IgD-negative memory B cell (primary cell): ENCODE measurements around the gene AGAP1. TPM values are rescaled to one million over a fixed set of nuclear protein-coding genes. Genes with fewer than 3 reads are reported as not detected.
"Not testable (repeated sequence)": the region's sequence is repeated elsewhere in the genome, so short reads cannot be mapped to it uniquely, and the experiment has no call there.

Source experiments
- H3K27ac Mint-ChIP-seq, 3 donors: one replicate each; pipeline ENCODE4 v1.8.0; 2020 to 2022; ENCODE audit warnings: mild to moderate bottlenecking in 3 of 3, mixed read lengths in 3 of 3, moderate library complexity in 1 of 3
- H3K27me3 Mint-ChIP-seq: one replicate; pipeline ENCODE4 v1.8.0; 2021; ENCODE audit warnings: mixed read lengths
- H3K36me3 Mint-ChIP-seq: one replicate; pipeline ENCODE4 v1.8.0; 2020; ENCODE audit warnings: mild to moderate bottlenecking, mixed read lengths
- H3K4me1 Mint-ChIP-seq, 3 donors: one replicate each; pipeline ENCODE4 v1.8.0; 2020 to 2022; ENCODE audit warnings: mixed read lengths in 3 of 3, mild to moderate bottlenecking in 1 of 3
- H3K4me3 Mint-ChIP-seq, 4 donors: one replicate each; pipeline ENCODE4 v1.8.0; 2020 to 2022; ENCODE audit warnings: mild to moderate bottlenecking in 4 of 4, mixed read lengths in 4 of 4, moderate library complexity in 3 of 4
- H3K9me3 Mint-ChIP-seq, 3 donors: one replicate each; pipeline ENCODE4 v1.8.0; 2020 to 2021; ENCODE audit warnings: mixed read lengths in 3 of 3, mild to moderate bottlenecking in 1 of 3
- polyA plus RNA-seq: library from polyadenylated mRNA; unstranded; fragments of 300-500 nt; fragmentation: Illumina TruSeq; gene quantifications from one replicate; pipeline ENCODE4 v1.2.3, GENCODE V29; 2021

AGAP1 gene
- polyA plus RNA-seq, 1 donor from 2014 or later = not detected

- Mint-ChIP-seq H3K27ac (no peak overlapping the region), H3K4me3 (no peak overlapping the region), H3K36me3 (no peaks in the 10 kb centered on the region), H3K9me3 (peaks cover 0 to 3% (median 0%) of the 10 kb centered on the region in 3 donors), H3K4me1 (no peaks in the 10 kb centered on the region), H3K27me3 (peaks cover 12% of the 10 kb centered on the region)
Observed at GRCh38 chr2:236049981-236050380, 556.1 kb downstream of the AGAP1 start.

GRCh38 chr2:236051351-236051750 is 557.5 kb downstream of the AGAP1 start:
- peaks cover 0 to 3% (median 0%) of the 10 kb centered on the region in 3 donors for H3K9me3 Mint-ChIP-seq

GRCh38 chr2:236051806-236052205 is 558.0 kb downstream of the AGAP1 start:
- Mint-ChIP-seq H3K36me3 (no peaks in the 10 kb centered on the region), H3K27me3 (peaks cover 15% of the 10 kb centered on the region), H3K4me3 (no peak overlapping the region)

More at GRCh38 chr2:236051351-236051750, 557.5 kb downstream of the AGAP1 start:
- no peaks in the 10 kb centered on the region for H3K4me1 Mint-ChIP-seq
- peaks cover 15% of the 10 kb centered on the region for H3K27me3 Mint-ChIP-seq
- no peak overlapping the region for H3K4me3 Mint-ChIP-seq
- H3K36me3 Mint-ChIP-seq = no peaks in the 10 kb centered on the region
- no peak overlapping the region for H3K27ac Mint-ChIP-seq

GRCh38 chr2:236052206-236052605 is 558.4 kb downstream of the AGAP1 start:
- no peak overlapping the region for H3K27ac Mint-ChIP-seq
- no peaks in the 10 kb centered on the region for H3K4me1 Mint-ChIP-seq
- no peaks in the 10 kb centered on the region for H3K36me3 Mint-ChIP-seq
- H3K4me3 Mint-ChIP-seq = no peak overlapping the region
- H3K9me3 Mint-ChIP-seq = peaks cover 0 to 1% (median 0%) of the 10 kb centered on the region in 3 donors
- H3K27me3 Mint-ChIP-seq = peaks cover 15% of the 10 kb centered on the region

More at GRCh38 chr2:236051806-236052205, 558.0 kb downstream of the AGAP1 start:
- Mint-ChIP-seq H3K4me1 (no peaks in the 10 kb centered on the region), H3K27ac (no peak overlapping the region), H3K9me3 (peaks cover 0 to 1% (median 0%) of the 10 kb centered on the region in 3 donors)

GRCh38 chr2:236052926-236053821 is 559.3 kb downstream of the AGAP1 start:
- H3K27ac Mint-ChIP-seq = no peak overlapping the region
- no peaks in the 10 kb centered on the region for H3K4me1 Mint-ChIP-seq
- H3K4me3 Mint-ChIP-seq = no peak overlapping the region
- H3K9me3 Mint-ChIP-seq = peaks cover 0 to 2% (median 1%) of the 10 kb centered on the region in 3 donors
- H3K36me3 Mint-ChIP-seq = no peaks in the 10 kb centered on the region
- peaks cover 18% of the 10 kb centered on the region for H3K27me3 Mint-ChIP-seq

GRCh38 chr2:236054125-236054524 is 560.3 kb downstream of the AGAP1 start:
- Mint-ChIP-seq H3K4me1 (no peaks in the 10 kb centered on the region), H3K4me3 (no peak overlapping the region), H3K27ac (no peak overlapping the region)

GRCh38 chr2:236054621-236055305 is 560.9 kb downstream of the AGAP1 start:
- Mint-ChIP-seq H3K27ac (no peak overlapping the region), H3K4me1 (no peaks in the 10 kb centered on the region), H3K4me3 (no peak overlapping the region), H3K36me3 (no peaks in the 10 kb centered on the region), H3K9me3 (peaks cover 0 to 7% (median 1%) of the 10 kb centered on the region in 3 donors), H3K27me3 (peaks cover 19% of the 10 kb centered on the region)

More at GRCh38 chr2:236054125-236054524, 560.3 kb downstream of the AGAP1 start:
- Mint-ChIP-seq H3K36me3 (no peaks in the 10 kb centered on the region), H3K27me3 (peaks cover 19% of the 10 kb centered on the region), H3K9me3 (peaks cover 0 to 7% (median 1%) of the 10 kb centered on the region in 3 donors)

GRCh38 chr2:236055471-236055870 is 561.6 kb downstream of the AGAP1 start:
- Mint-ChIP-seq H3K27me3 (peaks cover 14% of the 10 kb centered on the region), H3K36me3 (no peaks in the 10 kb centered on the region), H3K4me1 (no peaks in the 10 kb centered on the region), H3K9me3 (peaks cover 0 to 7% (median 1%) of the 10 kb centered on the region in 3 donors), H3K4me3 (no peak overlapping the region), H3K27ac (no peak overlapping the region)

- Mint-ChIP-seq H3K4me1 (no peaks in the 10 kb centered on the region), H3K4me3 (no peak overlapping the region), H3K9me3 (peaks cover 0 to 7% (median 1%) of the 10 kb centered on the region in 3 donors), H3K27me3 (peaks cover 14% of the 10 kb centered on the region), H3K27ac (peak overlapping the region in 1 of 3 donors; percentile 49), H3K36me3 (no peaks in the 10 kb centered on the region)
Observed at GRCh38 chr2:236056141-236056540, 562.3 kb downstream of the AGAP1 start.

- Mint-ChIP-seq H3K9me3 (peaks cover 0 to 7% (median 1%) of the 10 kb centered on the region in 3 donors), H3K4me1 (no peaks in the 10 kb centered on the region), H3K4me3 (no peak overlapping the region), H3K27me3 (peaks cover 14% of the 10 kb centered on the region), H3K36me3 (no peaks in the 10 kb centered on the region), H3K27ac (no peak overlapping the region)
Observed at GRCh38 chr2:236057375-236057774, 563.5 kb downstream of the AGAP1 start.

- Mint-ChIP-seq H3K4me3 (no peak overlapping the region), H3K4me1 (no peaks in the 10 kb centered on the region), H3K36me3 (no peaks in the 10 kb centered on the region), H3K27ac (no peak overlapping the region), H3K9me3 (peaks cover 0 to 7% (median 0%) of the 10 kb centered on the region in 3 donors), H3K27me3 (peaks cover 6% of the 10 kb centered on the region)
Observed at GRCh38 chr2:236061497-236061896, 567.7 kb downstream of the AGAP1 start.

GRCh38 chr2:236061899-236062298 is 568.1 kb downstream of the AGAP1 start:
- H3K4me1 Mint-ChIP-seq = no peaks in the 10 kb centered on the region
- no peak overlapping the region for H3K27ac Mint-ChIP-seq
- peaks cover 6% of the 10 kb centered on the region for H3K27me3 Mint-ChIP-seq
- no peaks in the 10 kb centered on the region for H3K36me3 Mint-ChIP-seq
- no peak overlapping the region for H3K4me3 Mint-ChIP-seq
- peaks cover 0 to 7% (median 0%) of the 10 kb centered on the region in 3 donors for H3K9me3 Mint-ChIP-seq

- not testable (repeated sequence) for H3K4me1 Mint-ChIP-seq, H3K9me3 Mint-ChIP-seq, H3K4me3 Mint-ChIP-seq, H3K36me3 Mint-ChIP-seq, H3K27me3 Mint-ChIP-seq
- peak overlapping the region in 1 of 3 donors; percentile 19 for H3K27ac Mint-ChIP-seq
Observed at GRCh38 chr2:236062806-236063205, 569.0 kb downstream of the AGAP1 start.

- H3K27me3 Mint-ChIP-seq = peaks cover 2% of the 10 kb centered on the region
- H3K9me3 Mint-ChIP-seq = no peaks in the 10 kb centered on the region
- H3K27ac Mint-ChIP-seq = no peak overlapping the region
- H3K4me1 Mint-ChIP-seq = no peaks in the 10 kb centered on the region
- H3K36me3 Mint-ChIP-seq = no peaks in the 10 kb centered on the region
- H3K4me3 Mint-ChIP-seq = no peak overlapping the region
Observed at GRCh38 chr2:236063994-236064393, 570.2 kb downstream of the AGAP1 start.
